WTC11 (cell line): ENCODE data around the gene SEMA3D. TPM values are rescaled to one million over a fixed set of nuclear protein-coding genes. Genes with fewer than 3 reads are reported as not detected.

ENCODE experiments used
- ATAC-seq: fragments of 200-7000 bp; cut with Tn5 transposase; 2 replicates; pipeline ENCODE4 v1.10.0; 2021; ENCODE audit warnings: mild to moderate bottlenecking, moderate library complexity
- CTCF ChIA-PET: fragments of 300-600 bp; sonication (Branson Sonifier 250); formaldehyde crosslinking; loops from one replicate; lab custom pipeline; 2021; ENCODE audit warnings: antibody characterized with exemption; lab: Charles Lee
- POLR2A ChIA-PET: fragments of 350-600 bp; sonication (Branson Sonifier 250); formaldehyde crosslinking; loops from one replicate; lab custom pipeline; 2021; ENCODE audit warnings: antibody characterized with exemption; lab: Charles Lee
- DNase-seq: peaks from one replicate; pipeline ENCODE4 v3.0.0; 2021; ENCODE audit warnings: low spot score
- H3K27ac Mint-ChIP-seq: 2 replicates; pipeline ENCODE4 v1.8.0; 2021; ENCODE audit warnings: mixed read lengths
- H3K27me3 Mint-ChIP-seq: 2 replicates; pipeline ENCODE4 v1.8.0; 2021; ENCODE audit warnings: low read depth, mild to moderate bottlenecking, moderate library complexity, mixed read lengths
- H3K36me3 Mint-ChIP-seq: 2 replicates; pipeline ENCODE4 v1.8.0; 2021; ENCODE audit warnings: mixed read lengths
- H3K4me1 Mint-ChIP-seq: 2 replicates; pipeline ENCODE4 v1.8.0; 2022; ENCODE audit warnings: mixed read lengths
- H3K4me3 Mint-ChIP-seq: 2 replicates; pipeline ENCODE4 v1.8.0; 2021; ENCODE audit warnings: mild to moderate bottlenecking, moderate library complexity, mixed read lengths
- H3K9me3 Mint-ChIP-seq: 2 replicates; pipeline ENCODE4 v1.8.0; 2021; ENCODE audit warnings: mixed read lengths
- ATF3 ChIP-seq: sonication (generic); formaldehyde crosslinking; conservative IDR thresholded peaks from 2 replicates; pipeline ENCODE4 v1.8.1; 2022; ENCODE audit warnings: mild to moderate bottlenecking, missing genetic modification reagents
- CTCF ChIP-seq: fragments of 200-600 bp; IDR thresholded peaks from 2 replicates; pipeline ENCODE4 v1.8.0; 2022; ENCODE audit warnings: antibody characterized with exemption
- E2F4 ChIP-seq: sonication (generic); formaldehyde crosslinking; IDR thresholded peaks from 2 replicates; pipeline ENCODE4 v1.8.1; 2022; ENCODE audit warnings: low read depth, mild to moderate bottlenecking, moderate library complexity, missing genetic modification reagents, borderline replicate concordance
- ERG ChIP-seq: fragments of 250-450 bp; sonication (Bioruptor Pico); IDR thresholded peaks from 2 replicates; pipeline ENCODE4 v1.8.0; 2021; ENCODE audit warnings: mild to moderate bottlenecking
- FOXP4 ChIP-seq: sonication (generic); formaldehyde crosslinking; IDR thresholded peaks from 2 replicates; pipeline ENCODE4 v1.8.0; 2022; ENCODE audit warnings: mild to moderate bottlenecking, missing genetic modification reagents
- JAZF1 ChIP-seq: fragments of 250-450 bp; sonication (Bioruptor Pico); IDR thresholded peaks from 2 replicates; pipeline ENCODE4 v1.9.0; 2021; ENCODE audit warnings: moderate library complexity, mild to moderate bottlenecking, inconsistent platforms
- OVOL2 ChIP-seq: fragments of 250-450 bp; sonication (Bioruptor Pico); IDR thresholded peaks from 2 replicates; pipeline ENCODE4 v1.9.0; 2021; ENCODE audit warnings: mild to moderate bottlenecking, borderline replicate concordance
- SOX15 ChIP-seq: fragments of 250-450 bp; sonication (Bioruptor Pico); IDR thresholded peaks from 2 replicates; pipeline ENCODE4 v1.9.0; 2021; ENCODE audit warnings: mild to moderate bottlenecking
- STAT6 ChIP-seq: sonication (generic); formaldehyde crosslinking; conservative IDR thresholded peaks from 2 replicates; pipeline ENCODE4 v1.8.1; 2023; ENCODE audit warnings: mild to moderate bottlenecking, low read depth, missing genetic modification reagents, moderate library complexity
- TEAD4 ChIP-seq: sonication (generic); formaldehyde crosslinking; IDR thresholded peaks from 2 replicates; pipeline ENCODE4 v1.8.0; 2022; ENCODE audit warnings: mild to moderate bottlenecking, missing genetic modification reagents
- TP53 ChIP-seq: sonication (generic); formaldehyde crosslinking; IDR thresholded peaks from 2 replicates; pipeline ENCODE4 v1.8.1; 2023; ENCODE audit warnings: mild to moderate bottlenecking, missing genetic modification reagents
- USF1 ChIP-seq: sonication (generic); formaldehyde crosslinking; IDR thresholded peaks from 2 replicates; pipeline ENCODE4 v1.8.0; 2022; ENCODE audit warnings: mild to moderate bottlenecking, missing genetic modification reagents
- ZMAT4 ChIP-seq: fragments of 250-450 bp; sonication (Bioruptor Pico); IDR thresholded peaks from 2 replicates; pipeline ENCODE4 v1.9.0; 2021; ENCODE audit warnings: mild to moderate bottlenecking
- ZNF423 ChIP-seq: fragments of 250-450 bp; sonication (Bioruptor Pico); IDR thresholded peaks from 2 replicates; pipeline ENCODE4 v2.1.2; 2022; ENCODE audit warnings: mild to moderate bottlenecking, moderate library complexity
- total RNA-seq: library from RNA; stranded (reverse); gene quantifications from 3 replicates; pipeline ENCODE4 v1.2.3, GENCODE V29; 2021

Gene SEMA3D
- total RNA-seq, 1 experiment from 2014 or later: 3.8 TPM

- TF ChIP-seq STAT6: no peak
- TF ChIP-seq TEAD4: no peak
- TF ChIP-seq ERG (CRISPR knock-in tag): no peak
- TF ChIP-seq JAZF1: no peak
- TF ChIP-seq SOX15: no peak
- no peak for TF ChIP-seq ZMAT4
- no peak for TF ChIP-seq TP53
Measured at GRCh38 chr7:85230623-85231022, 43.8 kb upstream of the SEMA3D start (continued).

- H3K4me1 Mint-ChIP-seq: no peaks in the 10 kb centered on the region
- ATAC-seq: no peak
- no peak overlapping the region for H3K4me3 Mint-ChIP-seq
- CTCF ChIA-PET: no interaction called here
- POLR2A ChIA-PET: no interaction called here
- no peaks in the 10 kb centered on the region for H3K27me3 Mint-ChIP-seq
- no peaks in the 10 kb centered on the region for H3K9me3 Mint-ChIP-seq
- no peak overlapping the region for H3K27ac Mint-ChIP-seq
- no peak for TF ChIP-seq CTCF
- TF ChIP-seq E2F4: no peak
- no peaks in the 10 kb centered on the region for H3K36me3 Mint-ChIP-seq
- DNase-seq: no peak
Measured at GRCh38 chr7:85229544-85229943, 42.7 kb upstream of the SEMA3D start.

- no peak overlapping the region for H3K27ac Mint-ChIP-seq
Measured at GRCh38 chr7:85226361-85227085, 39.7 kb upstream of the SEMA3D start.

More at GRCh38 chr7:85226361-85227085, 39.7 kb upstream of the SEMA3D start:
- H3K27me3 Mint-ChIP-seq: no peaks in the 10 kb centered on the region
- POLR2A ChIA-PET: no interaction called here
- DNase-seq (no peak), ATAC-seq (no peak)
- no peak overlapping the region for H3K4me3 Mint-ChIP-seq
- TF ChIP-seq CTCF: no peak
- no peak for TF ChIP-seq FOXP4 (CRISPR knock-in tag)
- no peak for TF ChIP-seq USF1 (CRISPR knock-in tag)
- no peak for TF ChIP-seq ATF3 (CRISPR knock-in tag)
- TF ChIP-seq ZNF423 (CRISPR knock-in tag): no peak
- no peak for TF ChIP-seq OVOL2 (CRISPR knock-in tag)
- H3K4me1 Mint-ChIP-seq: no peaks in the 10 kb centered on the region
- CTCF ChIA-PET: no interaction called here
- H3K9me3 Mint-ChIP-seq: no peaks in the 10 kb centered on the region
- no peaks in the 10 kb centered on the region for H3K36me3 Mint-ChIP-seq
